SJCRH30 (cell line): ENCODE measurements around the gene IGLL1. TPM values are rescaled to one million over a fixed set of nuclear protein-coding genes. Genes with fewer than 3 reads are reported as not detected.
"Not testable (repeated sequence)": the region's sequence is repeated elsewhere in the genome, so short reads cannot be mapped to it uniquely, and the experiment has no call there.

ENCODE experiments used
- DNase-seq, 2 experiments: peaks; one replicate each; pipeline ENCODE4 v3.0.0-alpha.2; 2015 to 2020
- H3K27ac ChIP-seq: fragments of 250-450 bp; sonication (Bioruptor Pico); 2 replicates; pipeline ENCODE4 v1.5.1; 2020; ENCODE audit warnings: mild to moderate bottlenecking, moderate library complexity
- H3K27me3 ChIP-seq: fragments of 250-450 bp; sonication (Bioruptor Pico); 2 replicates; pipeline ENCODE4 v1.5.1; 2020; ENCODE audit warnings: mild to moderate bottlenecking, moderate library complexity
- H3K36me3 ChIP-seq: fragments of 250-450 bp; sonication (Bioruptor Pico); 2 replicates; pipeline ENCODE4 v1.5.1; 2020; ENCODE audit warnings: mild to moderate bottlenecking, moderate library complexity
- H3K4me1 ChIP-seq: fragments of 250-450 bp; sonication (Bioruptor Pico); 2 replicates; pipeline ENCODE4 v1.5.1; 2020; ENCODE audit warnings: mild to moderate bottlenecking, moderate library complexity
- H3K4me3 ChIP-seq: fragments of 250-450 bp; sonication (Bioruptor Pico); 2 replicates; pipeline ENCODE4 v1.5.1; 2020; ENCODE audit warnings: mild to moderate bottlenecking, moderate library complexity
- H3K9me3 ChIP-seq: fragments of 250-450 bp; sonication (Bioruptor Pico); replicated peaks from 2 replicates; pipeline ENCODE4 v1.5.1; 2020; ENCODE audit warnings: mild to moderate bottlenecking, moderate library complexity
- total RNA-seq: library from RNA; depleted of rRNA; stranded (reverse); fragments of >200 nt; shearing (Covaris generic); gene quantifications from 2 replicates; pipeline ENCODE4 v1.2.3, GENCODE V29; 2014

The IGLL1 gene
- total RNA-seq, 1 experiment from 2014 or later: 0.36 TPM

- H3K27ac ChIP-seq, H3K36me3 ChIP-seq, H3K4me1 ChIP-seq, DNase-seq, H3K4me3 ChIP-seq, H3K27me3 ChIP-seq, H3K9me3 ChIP-seq: not testable (repeated sequence)
Observed at GRCh38 chr22:23560215-23560614, 19.9 kb downstream of the IGLL1 start.

- no peaks in the 10 kb centered on the region for H3K4me1 ChIP-seq
- no peaks in the 10 kb centered on the region for H3K36me3 ChIP-seq
- no peak overlapping the region for H3K27ac ChIP-seq
- no peaks in the 10 kb centered on the region for H3K27me3 ChIP-seq
- no peak overlapping the region for H3K4me3 ChIP-seq
- H3K9me3 ChIP-seq: no peaks in the 10 kb centered on the region
- no peak for DNase-seq
Observed at GRCh38 chr22:23557467-23557866, 22.6 kb downstream of the IGLL1 start.

GRCh38 chr22:23557036-23557435 is 23.1 kb downstream of the IGLL1 start:
- no peak for DNase-seq
- H3K27ac ChIP-seq: no peak overlapping the region
- no peak overlapping the region for H3K4me3 ChIP-seq
- H3K4me1 ChIP-seq: no peaks in the 10 kb centered on the region
- H3K9me3 ChIP-seq: no peaks in the 10 kb centered on the region
- no peaks in the 10 kb centered on the region for H3K36me3 ChIP-seq
- H3K27me3 ChIP-seq: no peaks in the 10 kb centered on the region

- Histone ChIP-seq H3K9me3 (no peaks in the 10 kb centered on the region), H3K27ac (no peak overlapping the region), H3K4me3 (no peak overlapping the region), H3K4me1 (no peaks in the 10 kb centered on the region), H3K27me3 (no peaks in the 10 kb centered on the region), H3K36me3 (no peaks in the 10 kb centered on the region)
- no peak for DNase-seq
Observed at GRCh38 chr22:23556026-23556620, 24.0 kb downstream of the IGLL1 start.

GRCh38 chr22:23555118-23555517 is 25.0 kb downstream of the IGLL1 start:
- no peaks in the 10 kb centered on the region for H3K36me3 ChIP-seq
- no peak for DNase-seq
- no peak overlapping the region for H3K27ac ChIP-seq
- no peak overlapping the region for H3K4me3 ChIP-seq
- H3K9me3 ChIP-seq: no peaks in the 10 kb centered on the region; the same call in 1 of the 2 replicates
- no peaks in the 10 kb centered on the region for H3K27me3 ChIP-seq
- no peaks in the 10 kb centered on the region for H3K4me1 ChIP-seq

GRCh38 chr22:23553924-23554870 is 25.9 kb downstream of the IGLL1 start:
- Histone ChIP-seq H3K27ac (no peak overlapping the region), H3K27me3 (no peaks in the 10 kb centered on the region), H3K36me3 (no peaks in the 10 kb centered on the region), H3K4me1 (no peaks in the 10 kb centered on the region), H3K4me3 (no peak overlapping the region), H3K9me3 (no peaks in the 10 kb centered on the region; the same call in 1 of the 2 replicates)
- no peak for DNase-seq

GRCh38 chr22:23553438-23553837 is 26.7 kb downstream of the IGLL1 start:
- Histone ChIP-seq H3K27ac (no peak overlapping the region), H3K27me3 (no peaks in the 10 kb centered on the region), H3K4me1 (no peaks in the 10 kb centered on the region), H3K36me3 (no peaks in the 10 kb centered on the region), H3K9me3 (no peaks in the 10 kb centered on the region; the same call in 1 of the 2 replicates), H3K4me3 (no peak overlapping the region)
- no peak for DNase-seq

GRCh38 chr22:23552573-23552972 is 27.5 kb downstream of the IGLL1 start:
- H3K4me3 ChIP-seq: no peak overlapping the region
- H3K27me3 ChIP-seq: no peaks in the 10 kb centered on the region
- no peaks in the 10 kb centered on the region for H3K4me1 ChIP-seq
- no peaks in the 10 kb centered on the region; the same call in 1 of the 2 replicates for H3K9me3 ChIP-seq
- no peak overlapping the region for H3K27ac ChIP-seq
- no peaks in the 10 kb centered on the region for H3K36me3 ChIP-seq
- DNase-seq: no peak

GRCh38 chr22:23551385-23551784 is 28.7 kb downstream of the IGLL1 start:
- DNase-seq: no peak
- Histone ChIP-seq H3K27me3 (no peaks in the 10 kb centered on the region), H3K36me3 (no peaks in the 10 kb centered on the region)

GRCh38 chr22:23550049-23550650 is 29.9 kb downstream of the IGLL1 start:
- no peak overlapping the region for H3K4me3 ChIP-seq
- DNase-seq: no peak
- H3K27ac ChIP-seq: no peak overlapping the region
- no peaks in the 10 kb centered on the region; the same call in 1 of the 2 replicates for H3K9me3 ChIP-seq
- no peaks in the 10 kb centered on the region for H3K27me3 ChIP-seq
- H3K36me3 ChIP-seq: no peaks in the 10 kb centered on the region
- H3K4me1 ChIP-seq: no peaks in the 10 kb centered on the region

More at GRCh38 chr22:23551385-23551784, 28.7 kb downstream of the IGLL1 start:
- no peak overlapping the region for H3K27ac ChIP-seq
- H3K9me3 ChIP-seq: no peaks in the 10 kb centered on the region; the same call in 1 of the 2 replicates
- H3K4me3 ChIP-seq: no peak overlapping the region
- no peaks in the 10 kb centered on the region for H3K4me1 ChIP-seq

- Histone ChIP-seq H3K27ac (no peak overlapping the region), H3K4me1 (no peaks in the 10 kb centered on the region), H3K27me3 (no peaks in the 10 kb centered on the region), H3K36me3 (no peaks in the 10 kb centered on the region), H3K9me3 (no peaks in the 10 kb centered on the region; the same call in 1 of the 2 replicates), H3K4me3 (no peak overlapping the region)
- DNase-seq: no peak
Observed at GRCh38 chr22:23549198-23549595, 30.9 kb downstream of the IGLL1 start.

GRCh38 chr22:23548501-23549197 is 31.4 kb downstream of the IGLL1 start:
- Histone ChIP-seq H3K4me1 (no peaks in the 10 kb centered on the region), H3K4me3 (no peak overlapping the region), H3K27me3 (no peaks in the 10 kb centered on the region), H3K9me3 (no peaks in the 10 kb centered on the region; the same call in 1 of the 2 replicates), H3K27ac (no peak overlapping the region), H3K36me3 (no peaks in the 10 kb centered on the region)
- DNase-seq: no peak

- H3K27me3 ChIP-seq: no peaks in the 10 kb centered on the region
- H3K27ac ChIP-seq: no peak overlapping the region
- no peaks in the 10 kb centered on the region for H3K4me1 ChIP-seq
- no peak overlapping the region for H3K4me3 ChIP-seq
- no peak for DNase-seq
- no peaks in the 10 kb centered on the region; the same call in 1 of the 2 replicates for H3K9me3 ChIP-seq
- no peaks in the 10 kb centered on the region for H3K36me3 ChIP-seq
Observed at GRCh38 chr22:23547818-23548500, 32.1 kb downstream of the IGLL1 start.

GRCh38 chr22:23547382-23547781 is 32.7 kb downstream of the IGLL1 start:
- not testable (repeated sequence) for DNase-seq, H3K4me3 ChIP-seq, H3K27ac ChIP-seq, H3K9me3 ChIP-seq, H3K4me1 ChIP-seq, H3K36me3 ChIP-seq, H3K27me3 ChIP-seq
